K562 (cell line): ENCODE results near the gene SIRT2. TPM values are rescaled to one million over a fixed set of nuclear protein-coding genes. Genes with fewer than 3 reads are reported as not detected.

Source experiments
- ATF2 ChIP-seq: sonication (generic); formaldehyde crosslinking; IDR thresholded peaks from 2 replicates; pipeline ENCODE4 v1.8.1; 2022; ENCODE audit warnings: missing genetic modification reagents
- FOXJ2 ChIP-seq: fragments of 200-800 bp; sonication (Bioruptor generic); IDR thresholded peaks from 2 replicates; pipeline ENCODE4 v1.6.1; 2016; ENCODE audit warnings: missing genetic modification characterization, missing compliant biosample characterization
- HES1 ChIP-seq: fragments of 450-650 bp; IDR thresholded peaks from 2 replicates; pipeline ENCODE4 v1.6.1; 2016; ENCODE audit warnings: low read depth, mild to moderate bottlenecking, moderate library complexity
- ILF3 ChIP-seq: fragments of 450-650 bp; IDR thresholded peaks from 2 replicates; pipeline ENCODE4 v1.6.1; 2018; ENCODE audit warnings: antibody characterized with exemption, mild to moderate bottlenecking, moderate library complexity, borderline replicate concordance
- NCOR1 ChIP-seq: fragments of 450-650 bp; IDR thresholded peaks from 2 replicates; pipeline ENCODE4 v1.6.1; 2016; ENCODE audit warnings: mild to moderate bottlenecking, moderate library complexity
- PHTF2 ChIP-seq: fragments of 250-450 bp; sonication (Bioruptor Pico); IDR thresholded peaks from 2 replicates; pipeline ENCODE4 v1.5.0; 2021; ENCODE audit warnings: mild to moderate bottlenecking
- SMARCC2 ChIP-seq: fragments of 450-650 bp; IDR thresholded peaks from 2 replicates; pipeline ENCODE4 v1.6.1; 2017; ENCODE audit warnings: antibody characterized with exemption, moderate library complexity, mild to moderate bottlenecking, low read depth
- SMC3 ChIP-seq: conservative IDR thresholded peaks from 2 replicates; pipeline ENCODE4 v1.6.1; 2011; ENCODE audit warnings: low read depth, low read length, improper control_type of control experiment; ENCODE audit not compliant: insufficient read depth
- SNRNP70 ChIP-seq: fragments of 200-400 bp; formaldehyde crosslinking; optimal IDR thresholded peaks from 2 replicates; pipeline ENCODE3; 2017; ENCODE audit warnings: low read depth, low read length
- polyA plus RNA-seq, 8 experiments: library from polyadenylated mRNA; depleted of rRNA in 4 of 8; stranded (reverse) in 5 of 8; unstranded in 3 of 8; fragments of >200 nt; fragmentation: Nextera tagmentation in 2 of 8; fragmentation: Illumina TruSeq in 1 of 8; extraction: Ambion mirVana in 2 of 8; extraction: Trizol in 1 of 8; gene quantifications; 2 replicates each; pipeline versions ENCODE4 v1.2.1 to v1.2.3, GENCODE V29; 2011 to 2014; ENCODE audit warnings: inconsistent platforms in 1 of 8, missing spikeins in 1 of 8
- total RNA-seq, 7 experiments: library from RNA; depleted of rRNA in 6 of 7; stranded (reverse); fragments of >200 nt in 6 of 7; fragmentation: Illumina TruSeq in 2 of 7; extraction: Trizol in 2 of 7; gene quantifications; 2 replicates each; pipeline versions ENCODE4 v1.2.1 to v1.2.3, GENCODE V29; 2011 to 2021; ENCODE audit warnings: low replicate concordance in 1 of 7
- TF ChIP-seq, protein P1 (sequence below): IDR thresholded peaks from 2 replicates; pipeline ENCODE4 v1.6.1; 2011; ENCODE audit warnings: borderline replicate concordance, low read depth, mild to moderate bottlenecking, moderate library complexity, low read length; ENCODE audit not compliant: insufficient read depth, poor library complexity, severe bottlenecking
- TF ChIP-seq, protein P2 (sequence below): fragments of 250-450 bp; sonication (Bioruptor Pico); IDR thresholded peaks from 2 replicates; pipeline ENCODE4 v1.4.0; 2020
- TF ChIP-seq, protein P3 (sequence below): fragments of 450-650 bp; formaldehyde crosslinking; IDR thresholded peaks from 2 replicates; pipeline ENCODE4 v1.4.0; 2020; ENCODE audit warnings: mild to moderate bottlenecking, mixed read lengths

Gene SIRT2
- total and polyA plus RNA-seq, 9 of the 15 experiments (the other 6 are each of a cell fraction or from before 2014, with no cell fraction given) = 2.3 to 35.2 (median 22.9) TPM

- TF ChIP-seq SMC3 (no peak), SNRNP70 (no peak), FOXJ2 (tag) (no peak), NCOR1 (no peak), ATF2 (CRISPR knock-in tag) (no peak), SMARCC2 (no peak), PHTF2 (no peak), ILF3 (no peak), HES1 (no peak)
- TF ChIP-seq, protein P1, sequence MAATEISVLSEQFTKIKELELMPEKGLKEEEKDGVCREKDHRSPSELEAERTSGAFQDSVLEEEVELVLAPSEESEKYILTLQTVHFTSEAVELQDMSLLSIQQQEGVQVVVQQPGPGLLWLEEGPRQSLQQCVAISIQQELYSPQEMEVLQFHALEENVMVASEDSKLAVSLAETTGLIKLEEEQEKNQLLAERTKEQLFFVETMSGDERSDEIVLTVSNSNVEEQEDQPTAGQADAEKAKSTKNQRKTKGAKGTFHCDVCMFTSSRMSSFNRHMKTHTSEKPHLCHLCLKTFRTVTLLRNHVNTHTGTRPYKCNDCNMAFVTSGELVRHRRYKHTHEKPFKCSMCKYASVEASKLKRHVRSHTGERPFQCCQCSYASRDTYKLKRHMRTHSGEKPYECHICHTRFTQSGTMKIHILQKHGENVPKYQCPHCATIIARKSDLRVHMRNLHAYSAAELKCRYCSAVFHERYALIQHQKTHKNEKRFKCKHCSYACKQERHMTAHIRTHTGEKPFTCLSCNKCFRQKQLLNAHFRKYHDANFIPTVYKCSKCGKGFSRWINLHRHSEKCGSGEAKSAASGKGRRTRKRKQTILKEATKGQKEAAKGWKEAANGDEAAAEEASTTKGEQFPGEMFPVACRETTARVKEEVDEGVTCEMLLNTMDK = no peak
- TF ChIP-seq, protein P2, sequence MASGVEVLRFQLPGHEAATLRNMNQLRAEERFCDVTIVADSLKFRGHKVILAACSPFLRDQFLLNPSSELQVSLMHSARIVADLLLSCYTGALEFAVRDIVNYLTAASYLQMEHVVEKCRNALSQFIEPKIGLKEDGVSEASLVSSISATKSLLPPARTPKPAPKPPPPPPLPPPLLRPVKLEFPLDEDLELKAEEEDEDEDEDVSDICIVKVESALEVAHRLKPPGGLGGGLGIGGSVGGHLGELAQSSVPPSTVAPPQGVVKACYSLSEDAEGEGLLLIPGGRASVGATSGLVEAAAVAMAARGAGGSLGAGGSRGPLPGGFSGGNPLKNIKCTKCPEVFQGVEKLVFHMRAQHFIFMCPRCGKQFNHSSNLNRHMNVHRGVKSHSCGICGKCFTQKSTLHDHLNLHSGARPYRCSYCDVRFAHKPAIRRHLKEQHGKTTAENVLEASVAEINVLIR (CRISPR knock-in tag) = no peak; the same call in 1 of the 2 replicates
- TF ChIP-seq, protein P3, sequence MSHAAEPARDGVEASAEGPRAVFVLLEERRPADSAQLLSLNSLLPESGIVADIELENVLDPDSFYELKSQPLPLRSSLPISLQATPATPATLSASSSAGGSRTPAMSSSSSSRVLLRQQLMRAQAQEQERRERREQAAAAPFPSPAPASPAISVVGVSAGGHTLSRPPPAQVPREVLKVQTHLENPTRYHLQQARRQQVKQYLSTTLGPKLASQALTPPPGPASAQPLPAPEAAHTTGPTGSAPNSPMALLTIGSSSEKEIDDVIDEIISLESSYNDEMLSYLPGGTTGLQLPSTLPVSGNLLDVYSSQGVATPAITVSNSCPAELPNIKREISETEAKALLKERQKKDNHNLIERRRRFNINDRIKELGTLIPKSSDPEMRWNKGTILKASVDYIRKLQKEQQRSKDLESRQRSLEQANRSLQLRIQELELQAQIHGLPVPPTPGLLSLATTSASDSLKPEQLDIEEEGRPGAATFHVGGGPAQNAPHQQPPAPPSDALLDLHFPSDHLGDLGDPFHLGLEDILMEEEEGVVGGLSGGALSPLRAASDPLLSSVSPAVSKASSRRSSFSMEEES (CRISPR knock-in tag) = no peak
Measured at GRCh38 chr19:38850436-38850975, 48.9 kb downstream of the SIRT2 start (continued).
